ENCODE data around the gene WDTC1. TPM values are rescaled to one million over a fixed set of nuclear protein-coding genes. Genes with fewer than 3 reads are reported as not detected.
A peak's percentile ranks its signal among the peaks of the same experiment; 100 is the strongest.

The WDTC1 gene
- total and polyA plus RNA-seq, 9 of the 15 experiments (the other 6 are each of a cell fraction or from before 2014, with no cell fraction given), result 0.18 to 32.3 (median 8.8) TPM

DNA sequence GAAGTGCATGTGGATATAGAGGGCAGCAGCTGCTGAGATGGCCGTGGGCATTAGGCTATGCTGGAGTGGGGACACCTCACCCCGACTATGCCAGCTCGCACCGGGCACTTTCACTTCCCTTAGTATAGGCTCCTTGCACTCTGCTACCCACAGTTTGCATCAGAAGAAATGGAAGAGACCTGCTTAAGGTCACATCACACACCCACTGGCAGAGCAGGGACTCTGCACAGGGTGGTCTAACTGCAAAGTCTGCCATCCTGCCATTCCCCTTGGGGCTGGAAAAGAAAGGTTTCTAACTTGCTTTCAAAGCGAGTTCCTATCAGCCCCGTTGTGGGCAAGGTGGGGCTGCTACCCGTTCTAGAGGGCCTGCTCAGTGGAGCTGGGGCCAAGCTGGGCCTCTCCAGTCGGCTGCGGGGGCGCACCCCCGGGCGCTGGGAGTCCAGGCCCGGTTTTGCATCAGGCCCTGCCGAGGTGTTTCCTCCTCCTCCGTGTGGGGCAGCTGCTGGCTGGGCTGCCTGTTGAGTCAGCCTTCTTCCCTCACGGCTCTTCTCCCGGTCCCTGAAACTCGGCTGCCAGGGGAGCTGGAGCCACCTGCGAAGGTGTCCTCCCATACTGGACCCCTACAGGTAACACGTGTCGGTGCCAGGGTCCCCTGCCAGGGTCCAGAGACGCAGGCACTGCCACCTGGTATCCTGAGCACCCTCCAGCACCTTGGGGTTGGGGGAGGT, 107.3 kb downstream of the WDTC1 start, which contains the start of gene SYTL1 (continued):
- TF ChIP-seq, protein P1, sequence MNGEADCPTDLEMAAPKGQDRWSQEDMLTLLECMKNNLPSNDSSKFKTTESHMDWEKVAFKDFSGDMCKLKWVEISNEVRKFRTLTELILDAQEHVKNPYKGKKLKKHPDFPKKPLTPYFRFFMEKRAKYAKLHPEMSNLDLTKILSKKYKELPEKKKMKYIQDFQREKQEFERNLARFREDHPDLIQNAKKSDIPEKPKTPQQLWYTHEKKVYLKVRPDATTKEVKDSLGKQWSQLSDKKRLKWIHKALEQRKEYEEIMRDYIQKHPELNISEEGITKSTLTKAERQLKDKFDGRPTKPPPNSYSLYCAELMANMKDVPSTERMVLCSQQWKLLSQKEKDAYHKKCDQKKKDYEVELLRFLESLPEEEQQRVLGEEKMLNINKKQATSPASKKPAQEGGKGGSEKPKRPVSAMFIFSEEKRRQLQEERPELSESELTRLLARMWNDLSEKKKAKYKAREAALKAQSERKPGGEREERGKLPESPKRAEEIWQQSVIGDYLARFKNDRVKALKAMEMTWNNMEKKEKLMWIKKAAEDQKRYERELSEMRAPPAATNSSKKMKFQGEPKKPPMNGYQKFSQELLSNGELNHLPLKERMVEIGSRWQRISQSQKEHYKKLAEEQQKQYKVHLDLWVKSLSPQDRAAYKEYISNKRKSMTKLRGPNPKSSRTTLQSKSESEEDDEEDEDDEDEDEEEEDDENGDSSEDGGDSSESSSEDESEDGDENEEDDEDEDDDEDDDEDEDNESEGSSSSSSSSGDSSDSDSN (IDR thresholded peaks at IDR 0.05; ENCODE audit: borderline replicate concordance in 1 of 2, low read depth in 2 of 2, low read length in 2 of 2), result peak; percentile 53 to 74; a peak in 2 of 4 replicates
- TF ChIP-seq IFI16 (CRISPR knock-in tag; IDR thresholded peaks at IDR 0.05), result no peak
- no peak for TF ChIP-seq MEF2D (tag; conservative IDR thresholded peaks at IDR 0.05; ENCODE audit: low read depth)
- peak; percentile 14; the same call in 1 of the 2 replicates for TF ChIP-seq JUN (IDR thresholded peaks at IDR 0.05; ENCODE audit: borderline replicate concordance, low read depth, low read length)
- peak; percentile 19; the same call in 1 of the 2 replicates for TF ChIP-seq JUN (CRISPR knock-in tag; IDR thresholded peaks at IDR 0.05; ENCODE audit: borderline replicate concordance)
- TF ChIP-seq CREB3 (tag; conservative IDR thresholded peaks at IDR 0.05; ENCODE audit: low read depth), result no peak
- TF ChIP-seq MAFK (IDR thresholded peaks at IDR 0.05; ENCODE audit: low read length), result peak; percentile 46
- no peak for TF ChIP-seq ATF1 (CRISPR knock-in tag; IDR thresholded peaks at IDR 0.05)
- TF ChIP-seq ATF1 (tag; IDR thresholded peaks at IDR 0.05), result no peak
- no peak for TF ChIP-seq CBX8 (IDR thresholded peaks at IDR 0.05; ENCODE audit: borderline replicate concordance, extremely low read depth, low read depth, low read length, poor library complexity, severe bottlenecking)
- no peak for TF ChIP-seq ADNP (tag; IDR thresholded peaks at IDR 0.05)
- TF ChIP-seq SRF (CRISPR knock-in tag; IDR thresholded peaks at IDR 0.05), result no peak
- no peak for TF ChIP-seq HMBOX1 (IDR thresholded peaks at IDR 0.05)
- no peak; the same call in 1 of the 2 replicates for TF ChIP-seq HCFC1 (IDR thresholded peaks at IDR 0.05; ENCODE audit: low read depth, low read length)
- TF ChIP-seq HNRNPL (IDR thresholded peaks at IDR 0.05; ENCODE audit: low read depth, low read length), result peak; percentile 7; the same call in 1 of the 2 replicates
- TF ChIP-seq ZNF766 (CRISPR knock-in tag; conservative IDR thresholded peaks at IDR 0.05), result no peak
- TF ChIP-seq POLR2G (IDR thresholded peaks at IDR 0.05; ENCODE audit: low read depth, low read length), result peak; percentile 74
- TF ChIP-seq ZNF174 (CRISPR knock-in tag; IDR thresholded peaks at IDR 0.05), result no peak
- no peak for TF ChIP-seq BRD4 (IDR thresholded peaks at IDR 0.05)
- no peak for TF ChIP-seq POLR2AphosphoS5 (IDR thresholded peaks at IDR 0.05; ENCODE audit: control insufficient read depth, insufficient read depth, low read depth, low read length)
- no peak for TF ChIP-seq THRB (CRISPR knock-in tag; conservative IDR thresholded peaks at IDR 0.05)
- TF ChIP-seq CEBPG (CRISPR knock-in tag; IDR thresholded peaks at IDR 0.05), result peak; percentile 4; the same call in 1 of the 2 replicates
- no peak for TF ChIP-seq CEBPG (tag; conservative IDR thresholded peaks at IDR 0.05 in 1 of 2, IDR thresholded peaks at IDR 0.05 in 1 of 2)

Data from K562 (cell line).